Stimulated activated memory B cell treated with anti-CD40 and anti-IgM and Interleukin-4, amounts not matched to agents 10 μg/mL and 1 μg/mL and 100 μg/mL, for 72 hours (primary cell): Measurements from ENCODE around the gene PCDHA3.
"Not testable (repeated sequence)": the region's sequence is repeated elsewhere in the genome, so short reads cannot be mapped to it uniquely, and the experiment has no call there.

ENCODE experiments used
- ATAC-seq: fragments of 150-1000 bp; cut with Tn5 transposase; 2 replicates; pipeline ENCODE4 v1.10.0; 2021
- H3K27ac Mint-ChIP-seq: one replicate; pipeline ENCODE4 v1.8.0; 2022; ENCODE audit warnings: mild to moderate bottlenecking, mixed read lengths
- H3K27me3 Mint-ChIP-seq: one replicate; pipeline ENCODE4 v1.8.0; 2022; ENCODE audit warnings: mixed read lengths
- H3K36me3 Mint-ChIP-seq: one replicate; pipeline ENCODE4 v1.8.0; 2022; ENCODE audit warnings: mixed read lengths
- H3K4me1 Mint-ChIP-seq: one replicate; pipeline ENCODE4 v1.8.0; 2022; ENCODE audit warnings: mixed read lengths
- H3K4me3 Mint-ChIP-seq: one replicate; pipeline ENCODE4 v1.8.0; 2022; ENCODE audit warnings: mild to moderate bottlenecking, moderate library complexity, mixed read lengths
- H3K9me3 Mint-ChIP-seq: one replicate; pipeline ENCODE4 v1.8.0; 2022; ENCODE audit warnings: mixed read lengths

The PCDHA3 gene

GRCh38 chr5:140834439-140835008, 33.7 kb downstream of the PCDHA3 start:
- H3K27ac Mint-ChIP-seq, H3K4me3 Mint-ChIP-seq, H3K4me1 Mint-ChIP-seq, H3K36me3 Mint-ChIP-seq, ATAC-seq: not testable (repeated sequence)
- peaks cover 14% of the 10 kb centered on the region for H3K9me3 Mint-ChIP-seq
- peaks cover 24% of the 10 kb centered on the region for H3K27me3 Mint-ChIP-seq

GRCh38 chr5:140835622-140836510, 35.0 kb downstream of the PCDHA3 start:
- ATAC-seq: no peak
- Mint-ChIP-seq H3K36me3 (no peaks in the 10 kb centered on the region), H3K4me3 (no peak overlapping the region), H3K9me3 (peaks cover 14% of the 10 kb centered on the region), H3K27ac (no peak overlapping the region), H3K4me1 (no peaks in the 10 kb centered on the region), H3K27me3 (peaks cover 34% of the 10 kb centered on the region)

- H3K27ac Mint-ChIP-seq: no peak within 1 kb of the TSS
- ATAC-seq: no peak
- H3K4me3 Mint-ChIP-seq: no peak within 1 kb of the TSS
- H3K27me3 Mint-ChIP-seq: peaks cover 26% of the 10 kb centered on the region
- no peaks in the 10 kb centered on the region for H3K4me1 Mint-ChIP-seq
- H3K9me3 Mint-ChIP-seq: peaks cover 3% of the 10 kb centered on the region
- H3K36me3 Mint-ChIP-seq: no peaks in the 10 kb centered on the region
Observed at GRCh38 chr5:140840978-140841962, 40.4 kb downstream of the PCDHA3 start, which contains the start of gene PCDHA8. PCDHA8 (plus strand) TSS chr5:140841187; CDS start chr5:140841322, 135 bp downstream.

GRCh38 chr5:140842798-140843733, 42.2 kb downstream of the PCDHA3 start:
- no peaks in the 10 kb centered on the region for H3K9me3 Mint-ChIP-seq
- no peaks in the 10 kb centered on the region for H3K4me1 Mint-ChIP-seq

GRCh38 chr5:140848139-140849102, 47.6 kb downstream of the PCDHA3 start, which contains the start of gene PCDHA9:
PCDHA9 (plus strand) TSS chr5:140848382; CDS start chr5:140848496, 114 bp downstream.
- not testable (repeated sequence) for H3K9me3 Mint-ChIP-seq, H3K4me3 Mint-ChIP-seq, H3K27ac Mint-ChIP-seq, ATAC-seq, H3K4me1 Mint-ChIP-seq, H3K36me3 Mint-ChIP-seq
- peaks cover 34% of the 10 kb centered on the region for H3K27me3 Mint-ChIP-seq

More at GRCh38 chr5:140842798-140843733, 42.2 kb downstream of the PCDHA3 start:
- no peak for ATAC-seq
- H3K4me3 Mint-ChIP-seq: no peak overlapping the region
- peaks cover 35% of the 10 kb centered on the region for H3K27me3 Mint-ChIP-seq
- H3K36me3 Mint-ChIP-seq: no peaks in the 10 kb centered on the region
- no peak overlapping the region for H3K27ac Mint-ChIP-seq

GRCh38 chr5:140849831-140850634, 49.2 kb downstream of the PCDHA3 start:
- not testable (repeated sequence) for ATAC-seq

More at GRCh38 chr5:140849831-140850634, 49.2 kb downstream of the PCDHA3 start:
- not testable (repeated sequence) for H3K36me3 Mint-ChIP-seq, H3K9me3 Mint-ChIP-seq, H3K4me3 Mint-ChIP-seq, H3K27ac Mint-ChIP-seq, H3K4me1 Mint-ChIP-seq
- H3K27me3 Mint-ChIP-seq: peaks cover 35% of the 10 kb centered on the region
